HCT116 (cell line): Measurements from ENCODE around the gene COL3A1. TPM values are rescaled to one million over a fixed set of nuclear protein-coding genes. Genes with fewer than 3 reads are reported as not detected.

Experiments
- ATAC-seq: fragments of 200-7000 bp; cut with Tn5 transposase; 2 replicates; pipeline ENCODE4 v1.9.1; 2020; ENCODE audit warnings: mild to moderate bottlenecking, moderate library complexity
- BruUV-seq: library from RNA; stranded (reverse); fragments of 400-500 nt; replicated peaks from 2 replicates; lab custom pipeline; 2021; lab: Mats Ljungman, UMichigan
- CTCF ChIA-PET: fragments of 300-600 bp; sonication (Branson Sonifier 250); formaldehyde crosslinking; loops from one replicate; lab custom pipeline; 2021; ENCODE audit warnings: antibody characterized with exemption; lab: Charles Lee
- POLR2A ChIA-PET: fragments of 300-600, 350-600 bp; sonication (Branson Sonifier 250); formaldehyde crosslinking; loops from one replicate; lab custom pipeline; 2021; ENCODE audit warnings: antibody characterized with exemption; lab: Charles Lee
- RAD21 ChIA-PET, 2 experiments: fragments of 300-600 bp; sonication (Branson Sonifier 250); formaldehyde crosslinking; loops; one replicate each; lab custom pipeline; 2023; ENCODE audit warnings: low total read pairs in 2 of 2; ENCODE audit not compliant: uncharacterized antibody in 2 of 2, unreplicated experiment in 2 of 2, low non-redundant PET in 1 of 2; lab: Charles Lee
- DNase-seq: peaks from one replicate; pipeline ENCODE4 v3.0.0-alpha.2; 2010; ENCODE audit warnings: low read depth, low spot score
- H2AFZ ChIP-seq: fragments of 200-600 bp; shearing (Covaris generic), sonication (generic); 2 replicates; pipeline ENCODE4 v1.6.1; 2017; ENCODE audit warnings: low read depth, mixed run types, mixed read lengths, antibody characterized with exemption, low read length; ENCODE audit not compliant: poor library complexity, severe bottlenecking
- H3K27ac ChIP-seq: 2 replicates; pipeline ENCODE4 v1.5.1; 2012; ENCODE audit warnings: low read depth, low read length
- H3K27me3 ChIP-seq: fragments of 200-600 bp; sonication (generic); 2 replicates; pipeline ENCODE4 v1.6.1; 2016; ENCODE audit warnings: mixed run types, low read length, mixed read lengths; ENCODE audit not compliant: insufficient read depth
- H3K36me3 ChIP-seq, 2 experiments: fragments of 200-500 bp in 1 of 2; fragments of 200-600 bp in 1 of 2; sonication (Bioruptor generic) in 1 of 2; sonication (generic) in 1 of 2; 2 replicates each; pipeline versions ENCODE4 v1.5.1 to v1.6.1; 2014 to 2016; ENCODE audit warnings: low read length in 2 of 2, inconsistent platforms in 1 of 2, mixed read lengths in 1 of 2, mixed run types in 1 of 2; ENCODE audit not compliant: insufficient read depth in 2 of 2, control insufficient read depth in 1 of 2
- H3K4me1 ChIP-seq, 2 experiments: fragments of 200-600 bp in 1 of 2; sonication (generic) in 1 of 2; 2 replicates each; pipeline versions ENCODE4 v1.5.1 to v1.6.1; 2012 to 2017; ENCODE audit warnings: low read length in 2 of 2, inconsistent platforms in 1 of 2, mild to moderate bottlenecking in 1 of 2, mixed read lengths in 1 of 2, mixed run types in 1 of 2, moderate library complexity in 1 of 2; ENCODE audit not compliant: insufficient read depth in 2 of 2, control insufficient read depth in 1 of 2
- H3K4me2 ChIP-seq: fragments of 200-600 bp; sonication (generic); 2 replicates; pipeline ENCODE4 v1.6.1; 2017; ENCODE audit warnings: mixed run types, low read length, mixed read lengths
- H3K4me3 ChIP-seq, 2 experiments: fragments of 200-600 bp in 1 of 2; sonication (generic) in 1 of 2; replicated peaks in 1 of 2; 2 replicates each; pipeline ENCODE4 v1.5.1; 2011 to 2016; ENCODE audit warnings: low read length in 2 of 2, control low read depth in 1 of 2, low read depth in 1 of 2, mild to moderate bottlenecking in 1 of 2, mixed read lengths in 1 of 2, mixed run types in 1 of 2
- H3K79me2 ChIP-seq: fragments of 200-600 bp; sonication (generic); 2 replicates; pipeline ENCODE4 v1.6.1; 2017; ENCODE audit warnings: mild to moderate bottlenecking, mixed run types, low read length, moderate library complexity, mixed read lengths; ENCODE audit not compliant: insufficient read depth
- H3K9ac ChIP-seq: fragments of 200-600 bp; sonication (generic); 2 replicates; pipeline ENCODE4 v1.6.1; 2016; ENCODE audit warnings: low read length, mixed read lengths
- H3K9me2 ChIP-seq: fragments of 200-600 bp; sonication (generic), shearing (Covaris generic); 2 replicates; pipeline ENCODE4 v1.6.1; 2017; ENCODE audit warnings: mixed run types, mild to moderate bottlenecking, moderate library complexity; ENCODE audit not compliant: insufficient read depth
- H3K9me3 ChIP-seq, 2 experiments: fragments of 200-500 bp in 1 of 2; fragments of 200-600 bp in 1 of 2; sonication (Bioruptor generic) in 1 of 2; sonication (generic) in 1 of 2; 2 replicates each; pipeline ENCODE4 v1.6.1; 2014 to 2017; ENCODE audit warnings: low read length in 2 of 2, mixed read lengths in 2 of 2, inconsistent platforms in 1 of 2, low read depth in 1 of 2, mild to moderate bottlenecking in 1 of 2, mixed run types in 1 of 2, moderate library complexity in 1 of 2; ENCODE audit not compliant: control insufficient read depth in 1 of 2, insufficient read depth in 1 of 2
- H4K20me1 ChIP-seq: fragments of 200-600 bp; sonication (generic), shearing (Covaris generic); 2 replicates; pipeline ENCODE4 v1.6.1; 2017; ENCODE audit warnings: mixed run types, mild to moderate bottlenecking, moderate library complexity; ENCODE audit not compliant: insufficient read depth
- CBX3 ChIP-seq: IDR thresholded peaks from 2 replicates; pipeline ENCODE4 v1.6.1; 2012; ENCODE audit warnings: low read depth
- CEBPB ChIP-seq: IDR thresholded peaks from 2 replicates; pipeline ENCODE4 v1.6.1; 2012; ENCODE audit warnings: low read depth
- EGR1 ChIP-seq: IDR thresholded peaks from 2 replicates; pipeline ENCODE4 v1.6.1; 2012; ENCODE audit warnings: low read depth
- EZH2 ChIP-seq: fragments of 200-600 bp; sonication (generic); IDR thresholded peaks from 2 replicates; pipeline ENCODE4 v1.6.1; 2017; ENCODE audit warnings: antibody characterized with exemption, mixed run types
- EZH2phosphoT487 ChIP-seq: fragments of 200-600 bp; IDR thresholded peaks from 2 replicates; pipeline ENCODE4 v1.6.1; 2018; ENCODE audit warnings: antibody characterized with exemption, borderline replicate concordance
- FOSL1 ChIP-seq: IDR thresholded peaks from 2 replicates; pipeline ENCODE4 v1.6.1; 2012; ENCODE audit warnings: low read depth
- JUND ChIP-seq: IDR thresholded peaks from 2 replicates; pipeline ENCODE4 v1.6.1; 2012
- POLR2A ChIP-seq: IDR thresholded peaks from 2 replicates; pipeline ENCODE4 v1.7.0; 2011; ENCODE audit warnings: borderline replicate concordance; ENCODE audit not compliant: insufficient read depth, insufficient read length; ENCODE audit errors: extremely low read depth
- RAD21 ChIP-seq: IDR thresholded peaks from 2 replicates; pipeline ENCODE4 v1.6.1; 2012; ENCODE audit warnings: low read depth, mild to moderate bottlenecking
- SIN3A ChIP-seq: IDR thresholded peaks from 2 replicates; pipeline ENCODE4 v1.6.1; 2012; ENCODE audit warnings: low read depth
- SRF ChIP-seq: IDR thresholded peaks from 2 replicates; pipeline ENCODE4 v1.6.1; 2012; ENCODE audit warnings: low read depth
- TCF7L2 ChIP-seq: IDR thresholded peaks from 2 replicates; pipeline ENCODE4 v1.7.0; 2011; ENCODE audit warnings: borderline replicate concordance, inconsistent platforms; ENCODE audit not compliant: insufficient read depth, insufficient read length; ENCODE audit errors: extremely low read depth
- ZNF274 ChIP-seq: fragments of 200-500 bp; sonication (Bioruptor generic); IDR thresholded peaks from 2 replicates; pipeline ENCODE4 v1.6.1; 2014; ENCODE audit warnings: mild to moderate bottlenecking, low read depth, low read length, inconsistent platforms
- intact Hi-C: fragments of 100-400 bp; cut with micrococcal nuclease; formaldehyde crosslinking; loops from 2 replicates; pipeline ENCODE4 v1.10.0; 2022
- total RNA-seq: library from RNA; stranded (reverse); gene quantifications from one replicate; pipeline ENCODE4 v1.2.1, GENCODE V29; 2021; ENCODE audit not compliant: unreplicated experiment
- TF ChIP-seq, protein P1 (sequence below): IDR thresholded peaks from 2 replicates; pipeline ENCODE4 v1.6.1; 2012
- TF ChIP-seq, protein P2 (sequence below): IDR thresholded peaks from 2 replicates; pipeline ENCODE4 v1.6.1; 2012; ENCODE audit warnings: low read depth
- TF ChIP-seq, protein P3 (sequence below): IDR thresholded peaks from 2 replicates; pipeline ENCODE4 v1.6.1; 2011; ENCODE audit warnings: mild to moderate bottlenecking, low read length, moderate library complexity; ENCODE audit not compliant: insufficient replicate concordance; ENCODE audit errors: extremely low read depth
- TF ChIP-seq, protein P4 (sequence below): IDR thresholded peaks from 2 replicates; pipeline ENCODE4 v1.6.1; 2012

COL3A1 gene
- total RNA-seq, 1 experiment from 2014 or later = 1.0 TPM

DNA sequence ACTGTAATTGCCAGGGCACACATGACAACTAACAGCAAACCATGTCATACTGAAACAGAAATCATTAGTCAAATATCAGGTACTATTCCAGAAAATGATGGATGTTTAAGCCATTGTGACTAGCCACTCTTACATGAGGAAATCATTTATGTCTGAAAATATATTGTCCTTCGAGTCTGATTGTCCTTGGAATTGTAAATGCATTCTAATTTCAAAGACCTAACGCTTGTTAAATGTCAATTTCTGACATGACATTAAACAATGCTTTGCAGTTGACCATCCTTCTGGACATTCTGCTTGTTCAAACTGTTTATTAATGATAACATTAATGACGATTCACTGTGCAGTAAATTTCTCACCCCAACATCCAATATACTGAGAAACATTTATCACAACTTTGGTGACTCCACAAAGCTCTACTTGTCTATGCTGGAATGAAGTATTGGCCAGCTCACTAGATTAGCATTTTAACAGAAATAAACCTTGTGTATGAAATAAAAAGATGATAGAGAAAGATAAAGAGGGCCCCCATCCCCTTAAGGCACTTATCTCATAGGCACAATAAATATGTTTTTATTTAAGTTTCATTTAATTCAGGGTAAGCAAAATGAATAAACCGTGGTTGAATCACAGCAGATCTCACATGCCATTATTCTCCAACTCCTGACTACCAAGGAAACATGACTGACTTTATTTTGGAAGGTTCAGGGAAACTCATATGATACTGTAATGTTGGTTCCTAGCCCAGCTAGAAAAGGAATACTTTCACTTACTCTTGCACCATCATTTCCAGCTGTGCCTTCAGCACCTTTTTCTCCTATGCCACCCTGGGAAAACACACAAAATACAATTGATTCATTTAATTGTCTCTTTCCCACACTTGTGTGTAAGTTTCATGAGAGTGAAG, 82.3 kb downstream of the COL3A1 start:
- no peaks in the 10 kb centered on the region for H3K36me3 ChIP-seq
- POLR2A ChIA-PET = no interaction called here

More for the DNA sequence above, 82.3 kb downstream of the COL3A1 start:
- ChIA-PET CTCF (no interaction called here), RAD21 (no interaction called here)
- intact Hi-C loops = no loop called here
- no peaks in the 10 kb centered on the region for H3K9me3 ChIP-seq
- no peaks in the 10 kb centered on the region for H4K20me1 ChIP-seq
- H3K4me1 ChIP-seq = no peaks in the 10 kb centered on the region
- no peaks in the 10 kb centered on the region for H3K27me3 ChIP-seq
- H3K27ac ChIP-seq = no peak overlapping the region
- no peak for TF ChIP-seq SRF
- TF ChIP-seq, protein P1, sequence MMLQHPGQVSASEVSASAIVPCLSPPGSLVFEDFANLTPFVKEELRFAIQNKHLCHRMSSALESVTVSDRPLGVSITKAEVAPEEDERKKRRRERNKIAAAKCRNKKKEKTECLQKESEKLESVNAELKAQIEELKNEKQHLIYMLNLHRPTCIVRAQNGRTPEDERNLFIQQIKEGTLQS = no peak
- TF ChIP-seq EZH2phosphoT487 = no peak
- no peak for TF ChIP-seq TCF7L2
- no peak for TF ChIP-seq CEBPB
- TF ChIP-seq RAD21 = no peak
- TF ChIP-seq POLR2A = no peak
- TF ChIP-seq SIN3A = no peak
- TF ChIP-seq, protein P2, sequence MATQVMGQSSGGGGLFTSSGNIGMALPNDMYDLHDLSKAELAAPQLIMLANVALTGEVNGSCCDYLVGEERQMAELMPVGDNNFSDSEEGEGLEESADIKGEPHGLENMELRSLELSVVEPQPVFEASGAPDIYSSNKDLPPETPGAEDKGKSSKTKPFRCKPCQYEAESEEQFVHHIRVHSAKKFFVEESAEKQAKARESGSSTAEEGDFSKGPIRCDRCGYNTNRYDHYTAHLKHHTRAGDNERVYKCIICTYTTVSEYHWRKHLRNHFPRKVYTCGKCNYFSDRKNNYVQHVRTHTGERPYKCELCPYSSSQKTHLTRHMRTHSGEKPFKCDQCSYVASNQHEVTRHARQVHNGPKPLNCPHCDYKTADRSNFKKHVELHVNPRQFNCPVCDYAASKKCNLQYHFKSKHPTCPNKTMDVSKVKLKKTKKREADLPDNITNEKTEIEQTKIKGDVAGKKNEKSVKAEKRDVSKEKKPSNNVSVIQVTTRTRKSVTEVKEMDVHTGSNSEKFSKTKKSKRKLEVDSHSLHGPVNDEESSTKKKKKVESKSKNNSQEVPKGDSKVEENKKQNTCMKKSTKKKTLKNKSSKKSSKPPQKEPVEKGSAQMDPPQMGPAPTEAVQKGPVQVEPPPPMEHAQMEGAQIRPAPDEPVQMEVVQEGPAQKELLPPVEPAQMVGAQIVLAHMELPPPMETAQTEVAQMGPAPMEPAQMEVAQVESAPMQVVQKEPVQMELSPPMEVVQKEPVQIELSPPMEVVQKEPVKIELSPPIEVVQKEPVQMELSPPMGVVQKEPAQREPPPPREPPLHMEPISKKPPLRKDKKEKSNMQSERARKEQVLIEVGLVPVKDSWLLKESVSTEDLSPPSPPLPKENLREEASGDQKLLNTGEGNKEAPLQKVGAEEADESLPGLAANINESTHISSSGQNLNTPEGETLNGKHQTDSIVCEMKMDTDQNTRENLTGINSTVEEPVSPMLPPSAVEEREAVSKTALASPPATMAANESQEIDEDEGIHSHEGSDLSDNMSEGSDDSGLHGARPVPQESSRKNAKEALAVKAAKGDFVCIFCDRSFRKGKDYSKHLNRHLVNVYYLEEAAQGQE = no peak
- TF ChIP-seq, protein P3, sequence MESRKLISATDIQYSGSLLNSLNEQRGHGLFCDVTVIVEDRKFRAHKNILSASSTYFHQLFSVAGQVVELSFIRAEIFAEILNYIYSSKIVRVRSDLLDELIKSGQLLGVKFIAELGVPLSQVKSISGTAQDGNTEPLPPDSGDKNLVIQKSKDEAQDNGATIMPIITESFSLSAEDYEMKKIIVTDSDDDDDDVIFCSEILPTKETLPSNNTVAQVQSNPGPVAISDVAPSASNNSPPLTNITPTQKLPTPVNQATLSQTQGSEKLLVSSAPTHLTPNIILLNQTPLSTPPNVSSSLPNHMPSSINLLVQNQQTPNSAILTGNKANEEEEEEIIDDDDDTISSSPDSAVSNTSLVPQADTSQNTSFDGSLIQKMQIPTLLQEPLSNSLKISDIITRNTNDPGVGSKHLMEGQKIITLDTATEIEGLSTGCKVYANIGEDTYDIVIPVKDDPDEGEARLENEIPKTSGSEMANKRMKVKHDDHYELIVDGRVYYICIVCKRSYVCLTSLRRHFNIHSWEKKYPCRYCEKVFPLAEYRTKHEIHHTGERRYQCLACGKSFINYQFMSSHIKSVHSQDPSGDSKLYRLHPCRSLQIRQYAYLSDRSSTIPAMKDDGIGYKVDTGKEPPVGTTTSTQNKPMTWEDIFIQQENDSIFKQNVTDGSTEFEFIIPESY = no peak
- TF ChIP-seq CBX3 = no peak
- TF ChIP-seq JUND = no peak
- no peak for TF ChIP-seq EZH2
- TF ChIP-seq FOSL1 = no peak
- TF ChIP-seq, protein P4, sequence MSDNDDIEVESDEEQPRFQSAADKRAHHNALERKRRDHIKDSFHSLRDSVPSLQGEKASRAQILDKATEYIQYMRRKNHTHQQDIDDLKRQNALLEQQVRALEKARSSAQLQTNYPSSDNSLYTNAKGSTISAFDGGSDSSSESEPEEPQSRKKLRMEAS = no peak
- no peak for TF ChIP-seq ZNF274
- TF ChIP-seq EGR1 = no peak
- H3K9me2 ChIP-seq = no peaks in the 10 kb centered on the region; the same call in 1 of the 2 replicates
- BruUV-seq = no TSS peak
- no peak overlapping the region for H2AFZ ChIP-seq
- no peak overlapping the region for H3K4me2 ChIP-seq
- H3K9ac ChIP-seq = no peak overlapping the region
- H3K4me3 ChIP-seq = no peak overlapping the region
- H3K79me2 ChIP-seq = no peaks in the 10 kb centered on the region
- ATAC-seq (no peak), DNase-seq (no peak)
